ENCODE measurements around the gene PRKCH.

DNA sequence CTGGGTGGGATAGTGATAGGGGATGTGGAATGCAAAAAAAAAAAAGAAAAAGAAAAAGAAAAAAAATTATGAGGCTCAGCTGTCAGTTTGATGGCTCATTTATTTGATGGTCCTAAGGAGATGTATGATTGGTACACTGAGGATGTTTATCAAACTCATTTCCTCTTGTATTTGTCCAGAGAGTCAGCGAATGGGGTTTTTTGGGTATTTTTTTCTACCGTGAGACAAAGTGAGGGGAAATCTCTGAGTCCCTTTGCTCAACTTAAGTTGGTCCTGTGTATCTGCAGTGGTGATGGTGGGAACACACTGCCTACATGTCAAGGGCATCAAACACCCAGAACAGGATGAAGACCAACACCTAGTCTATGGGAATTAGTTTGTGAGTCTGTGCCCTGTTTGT is 197.0 kb downstream of the PRKCH start:
- TF ChIP-seq POLR2A (IDR thresholded peaks at IDR 0.05; ENCODE audit: low read length) = no peak
- no peak for TF ChIP-seq GATA1 (IDR thresholded peaks at IDR 0.05; ENCODE audit: low read depth, low read length)
